Neural progenitor cell (in vitro differentiated cells): ENCODE data around the gene EXT2. TPM values are rescaled to one million over a fixed set of nuclear protein-coding genes. Genes with fewer than 3 reads are reported as not detected.

ENCODE experiments used
- DNase-seq: peaks from one replicate; pipeline ENCODE4 v3.0.0-alpha.2; 2016; ENCODE audit warnings: low spot score
- H2AFZ ChIP-seq: fragments of 200-600 bp; sonication (generic); replicated peaks from 2 replicates; pipeline ENCODE4 v1.6.1; 2016; ENCODE audit warnings: antibody characterized with exemption
- H3F3A ChIP-seq: fragments of 200-600 bp; sonication (generic); 2 replicates; pipeline ENCODE4 v1.6.1; 2016; ENCODE audit warnings: antibody characterized with exemption, low read depth
- H3K27ac ChIP-seq: fragments of 200-600 bp; sonication (generic); 2 replicates; pipeline ENCODE4 v1.5.1; 2016; ENCODE audit warnings: mild to moderate bottlenecking
- H3K27me3 ChIP-seq: fragments of 200-600 bp; sonication (generic); 2 replicates; pipeline ENCODE4 v1.6.1; 2016; ENCODE audit warnings: mild to moderate bottlenecking, moderate library complexity
- H3K36me3 ChIP-seq: fragments of 200-600 bp; sonication (generic); 2 replicates; pipeline ENCODE4 v1.5.1; 2016
- H3K4me1 ChIP-seq: fragments of 200-600 bp; sonication (generic); 2 replicates; pipeline ENCODE4 v1.6.1; 2016; ENCODE audit warnings: mixed run types
- H3K4me2 ChIP-seq: fragments of 200-600 bp; sonication (generic); 2 replicates; pipeline ENCODE4 v1.6.1; 2016
- H3K4me3 ChIP-seq: fragments of 200-600 bp; sonication (generic); 2 replicates; pipeline ENCODE4 v1.5.1; 2016
- H3K79me2 ChIP-seq: fragments of 200-600 bp; sonication (generic); 2 replicates; pipeline ENCODE4 v1.6.1; 2016; ENCODE audit warnings: low read depth
- H3K9ac ChIP-seq: fragments of 200-600 bp; sonication (generic); 2 replicates; pipeline ENCODE4 v1.6.1; 2016
- H3K9me3 ChIP-seq: fragments of 200-600 bp; sonication (generic); 2 replicates; pipeline ENCODE4 v1.5.1; 2016; ENCODE audit warnings: low read depth
- H4K20me1 ChIP-seq: fragments of 200-600 bp; sonication (generic); 2 replicates; pipeline ENCODE4 v1.6.1; 2016; ENCODE audit warnings: low read depth
- H3K27ac Mint-ChIP-seq: 3 replicates; pipeline ENCODE4 v1.8.0; 2021; ENCODE audit warnings: mixed read lengths
- H3K27me3 Mint-ChIP-seq: 2 replicates; pipeline ENCODE4 v1.8.0; 2022; ENCODE audit warnings: low read depth, mild to moderate bottlenecking, inconsistent platforms, moderate library complexity, mixed read lengths; ENCODE audit not compliant: insufficient read depth
- H3K36me3 Mint-ChIP-seq: 3 replicates; pipeline ENCODE4 v1.8.0; 2021; ENCODE audit warnings: mixed read lengths
- H3K4me1 Mint-ChIP-seq: 3 replicates; pipeline ENCODE4 v1.8.0; 2021; ENCODE audit warnings: mixed read lengths
- H3K4me3 Mint-ChIP-seq: 3 replicates; pipeline ENCODE4 v1.8.0; 2021; ENCODE audit warnings: mild to moderate bottlenecking, moderate library complexity, mixed read lengths
- H3K9me3 Mint-ChIP-seq: 3 replicates; pipeline ENCODE4 v1.8.0; 2020; ENCODE audit warnings: mixed read lengths
- CTCF ChIP-seq: fragments of 200-600 bp; sonication (generic); IDR thresholded peaks from 2 replicates; pipeline ENCODE4 v1.5.1; 2017; ENCODE audit warnings: antibody characterized with exemption, mild to moderate bottlenecking
- EZH2 ChIP-seq: fragments of 200-600 bp; sonication (generic); IDR thresholded peaks from 2 replicates; pipeline ENCODE4 v1.6.1; 2017; ENCODE audit warnings: antibody characterized with exemption, mild to moderate bottlenecking, moderate library complexity
- EZH2phosphoT487 ChIP-seq: fragments of 200-600 bp; sonication (generic); IDR thresholded peaks from 2 replicates; pipeline ENCODE4 v1.6.1; 2017; ENCODE audit warnings: antibody characterized with exemption
- total RNA-seq: library from RNA; depleted of rRNA; stranded (reverse); fragments of >200 nt; gene quantifications from 2 replicates; pipeline ENCODE4 v1.2.3, GENCODE V29; 2015; ENCODE audit warnings: low replicate concordance

The EXT2 gene
- total RNA-seq, 1 donor from 2014 or later = 70.4 TPM

DNA sequence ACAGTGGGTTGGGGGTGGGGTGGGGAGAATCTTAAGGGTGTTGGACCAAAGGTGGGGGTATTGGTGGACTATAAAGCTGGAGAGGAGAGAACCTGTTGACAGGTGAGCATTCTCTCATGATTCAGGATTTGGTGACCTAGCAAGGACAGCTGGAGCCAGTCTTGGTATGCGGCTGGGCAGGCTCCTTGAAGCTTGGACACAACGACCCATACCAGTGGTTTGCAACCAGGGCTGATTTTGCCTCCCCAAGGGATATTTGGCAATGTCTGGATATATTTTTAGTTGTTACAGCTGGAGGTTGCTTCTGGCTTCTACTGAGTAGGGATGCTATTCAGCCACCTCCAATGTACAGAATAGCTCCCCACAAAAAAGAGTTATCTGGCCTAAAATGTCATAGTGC is 5.6 kb downstream of the EXT2 start:
- peaks cover 5% of the 10 kb centered on the region for H3K4me1 ChIP-seq
- no peak overlapping the region for H3K4me3 Mint-ChIP-seq

DNA sequence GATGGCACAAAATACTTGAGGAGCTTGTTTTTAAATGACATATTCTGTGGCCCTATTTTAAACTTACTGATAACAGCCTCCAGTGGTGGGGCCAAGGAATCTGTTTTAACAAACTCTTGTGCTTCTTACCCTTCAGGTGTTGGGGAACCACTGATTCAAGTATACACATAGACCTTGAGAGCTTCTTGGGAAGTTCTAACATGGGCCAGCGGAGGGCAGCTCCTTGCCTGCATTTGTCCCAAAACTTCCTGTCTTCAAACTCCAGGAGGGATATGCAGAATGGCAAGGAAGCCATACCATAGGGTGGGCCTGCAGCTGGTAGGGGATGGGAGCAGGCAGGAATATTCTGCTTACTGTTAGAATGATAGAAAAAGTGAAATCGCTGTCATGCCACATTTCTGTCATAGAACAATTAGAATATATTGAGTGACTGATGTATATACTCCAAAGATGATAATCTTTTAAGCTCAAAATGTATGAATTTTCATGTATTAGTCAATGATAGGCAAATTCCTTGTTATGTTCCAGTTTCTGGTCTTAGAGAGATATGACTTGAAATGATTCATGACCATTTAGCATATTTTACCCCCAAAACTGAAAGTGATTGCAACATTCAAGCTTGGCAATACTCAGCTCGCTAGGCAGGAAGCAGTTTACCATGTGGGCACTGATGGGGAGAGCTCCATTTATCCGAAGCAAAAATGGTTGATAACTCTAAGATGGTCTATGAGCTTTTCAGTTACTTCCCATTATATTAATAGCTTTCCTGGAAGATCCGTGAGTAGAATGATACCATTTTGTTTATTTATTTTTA is 9.2 kb downstream of the EXT2 start:
- no peak overlapping the region for H3K4me3 ChIP-seq
- H3K9me3 ChIP-seq = no peaks in the 10 kb centered on the region
- peaks cover 1% of the 10 kb centered on the region for H3F3A ChIP-seq
- H3K27ac ChIP-seq = no peak overlapping the region
- no peaks in the 10 kb centered on the region for H3K27me3 ChIP-seq
- no peak overlapping the region for H3K4me2 ChIP-seq
- H3K4me1 ChIP-seq = no peaks in the 10 kb centered on the region
- H2AFZ ChIP-seq = no peak overlapping the region
- Mint-ChIP-seq H3K4me1 (no peaks in the 10 kb centered on the region), H3K27ac (no peak overlapping the region), H3K4me3 (no peak overlapping the region), H3K9me3 (no peaks in the 10 kb centered on the region), H3K36me3 (peaks cover 17% of the 10 kb centered on the region), H3K27me3 (peaks cover 2% of the 10 kb centered on the region)
- no peaks in the 10 kb centered on the region for H3K36me3 ChIP-seq
- TF ChIP-seq EZH2 (no peak), EZH2phosphoT487 (no peak), CTCF (no peak)
- DNase-seq = no peak
- H3K9ac ChIP-seq = no peak overlapping the region
- peaks cover 40% of the 10 kb centered on the region for H4K20me1 ChIP-seq
- peaks cover 14% of the 10 kb centered on the region for H3K79me2 ChIP-seq

More for the DNA sequence above, 5.6 kb downstream of the EXT2 start:
- Histone ChIP-seq H3F3A (no peaks in the 10 kb centered on the region), H3K36me3 (no peaks in the 10 kb centered on the region), H3K4me3 (no peak overlapping the region), H2AFZ (no peak overlapping the region), H3K9me3 (no peaks in the 10 kb centered on the region), H3K9ac (no peak overlapping the region), H4K20me1 (peaks cover 50% of the 10 kb centered on the region), H3K4me2 (no peak overlapping the region), H3K27ac (no peak overlapping the region), H3K79me2 (peaks cover 44% of the 10 kb centered on the region), H3K27me3 (no peaks in the 10 kb centered on the region)
- TF ChIP-seq CTCF (no peak), EZH2phosphoT487 (no peak), EZH2 (no peak)
- H3K36me3 Mint-ChIP-seq = peaks cover 10% of the 10 kb centered on the region
- H3K27ac Mint-ChIP-seq = no peak overlapping the region
- no peak for DNase-seq
- peaks cover 9% of the 10 kb centered on the region for H3K4me1 Mint-ChIP-seq
- no peaks in the 10 kb centered on the region for H3K27me3 Mint-ChIP-seq
- no peaks in the 10 kb centered on the region for H3K9me3 Mint-ChIP-seq

- Histone ChIP-seq H3K36me3 (peaks cover 10% of the 10 kb centered on the region), H3K4me2 (no peak overlapping the region), H3K4me1 (peaks cover 2% of the 10 kb centered on the region), H4K20me1 (peaks cover 32% of the 10 kb centered on the region), H3K4me3 (no peak overlapping the region), H2AFZ (no peak overlapping the region), H3K9ac (no peak overlapping the region), H3K79me2 (peaks cover 4% of the 10 kb centered on the region), H3F3A (peaks cover 4% of the 10 kb centered on the region), H3K9me3 (no peaks in the 10 kb centered on the region), H3K27ac (no peak overlapping the region), H3K27me3 (no peaks in the 10 kb centered on the region)
- peaks cover 6% of the 10 kb centered on the region for H3K4me1 Mint-ChIP-seq
- no peaks in the 10 kb centered on the region for H3K9me3 Mint-ChIP-seq
- peaks cover 17% of the 10 kb centered on the region for H3K36me3 Mint-ChIP-seq
- peaks cover 2% of the 10 kb centered on the region for H3K27me3 Mint-ChIP-seq
- TF ChIP-seq CTCF (no peak), EZH2 (no peak)
- DNase-seq = no peak
- H3K27ac Mint-ChIP-seq = no peak overlapping the region
- H3K4me3 Mint-ChIP-seq = no peak overlapping the region
Measured at GRCh38 chr11:44108260-44108659, 12.8 kb downstream of the EXT2 start.
